ENCODE measurements around the gene STIM2. TPM values are rescaled to one million over a fixed set of nuclear protein-coding genes. Genes with fewer than 3 reads are reported as not detected.
"Not testable (repeated sequence)": the region's sequence is repeated elsewhere in the genome, so short reads cannot be mapped to it uniquely, and the experiment has no call there.

Gene STIM2
- total RNA-seq, 2 donors from 2014 or later, result 9.2 to 10.5 TPM

DNA sequence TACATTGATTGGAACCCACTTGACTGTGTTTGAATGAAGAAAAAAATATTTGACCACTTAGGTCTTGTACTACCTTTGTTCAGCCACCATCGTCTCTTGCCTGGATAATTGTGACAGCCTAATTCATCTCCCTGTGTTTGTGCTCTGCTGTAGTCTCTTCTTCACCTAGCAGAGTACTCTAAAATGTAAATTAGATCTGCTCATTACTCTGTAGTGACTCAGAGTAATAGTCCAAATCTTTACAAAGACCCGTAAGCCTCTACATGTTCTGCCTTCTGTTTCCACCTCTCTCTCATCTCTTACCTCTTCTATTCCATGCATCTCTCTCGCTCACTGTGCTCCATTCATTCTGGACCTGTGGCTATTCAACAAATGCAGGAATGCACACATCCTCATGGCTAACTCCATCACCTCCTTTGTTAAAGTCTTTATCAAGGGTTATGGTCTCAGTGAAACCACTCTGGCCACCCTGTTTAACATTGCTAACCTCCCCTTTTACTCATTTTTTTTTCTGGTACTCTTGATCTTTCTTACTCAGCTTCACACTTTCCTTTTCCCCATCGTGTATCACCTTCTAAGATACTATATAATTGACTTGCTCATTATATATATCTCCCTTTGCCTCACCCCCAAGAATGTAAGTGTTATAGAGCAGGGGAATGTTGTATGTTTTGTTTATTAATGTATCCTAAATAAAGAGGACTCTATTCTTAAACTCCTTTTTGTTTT lies 98.4 kb downstream of the STIM2 start:
- no peak for DNase-seq (ENCODE audit: low spot score)
- H3K36me3 ChIP-seq, result no peaks in the 10 kb centered on the region
- peaks cover 0 to 2% of the 10 kb centered on the region in 2 donors for H3K4me1 ChIP-seq
- H3K27me3 ChIP-seq, result no peaks in the 10 kb centered on the region
- TF ChIP-seq, protein P1, sequence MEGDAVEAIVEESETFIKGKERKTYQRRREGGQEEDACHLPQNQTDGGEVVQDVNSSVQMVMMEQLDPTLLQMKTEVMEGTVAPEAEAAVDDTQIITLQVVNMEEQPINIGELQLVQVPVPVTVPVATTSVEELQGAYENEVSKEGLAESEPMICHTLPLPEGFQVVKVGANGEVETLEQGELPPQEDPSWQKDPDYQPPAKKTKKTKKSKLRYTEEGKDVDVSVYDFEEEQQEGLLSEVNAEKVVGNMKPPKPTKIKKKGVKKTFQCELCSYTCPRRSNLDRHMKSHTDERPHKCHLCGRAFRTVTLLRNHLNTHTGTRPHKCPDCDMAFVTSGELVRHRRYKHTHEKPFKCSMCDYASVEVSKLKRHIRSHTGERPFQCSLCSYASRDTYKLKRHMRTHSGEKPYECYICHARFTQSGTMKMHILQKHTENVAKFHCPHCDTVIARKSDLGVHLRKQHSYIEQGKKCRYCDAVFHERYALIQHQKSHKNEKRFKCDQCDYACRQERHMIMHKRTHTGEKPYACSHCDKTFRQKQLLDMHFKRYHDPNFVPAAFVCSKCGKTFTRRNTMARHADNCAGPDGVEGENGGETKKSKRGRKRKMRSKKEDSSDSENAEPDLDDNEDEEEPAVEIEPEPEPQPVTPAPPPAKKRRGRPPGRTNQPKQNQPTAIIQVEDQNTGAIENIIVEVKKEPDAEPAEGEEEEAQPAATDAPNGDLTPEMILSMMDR (IDR thresholded peaks at IDR 0.05), result no peak
- no peak overlapping the region for H3K27ac ChIP-seq
- H3K4me3 ChIP-seq, result no peak overlapping the region
- H3K9me3 ChIP-seq, result no peaks in the 10 kb centered on the region

DNA sequence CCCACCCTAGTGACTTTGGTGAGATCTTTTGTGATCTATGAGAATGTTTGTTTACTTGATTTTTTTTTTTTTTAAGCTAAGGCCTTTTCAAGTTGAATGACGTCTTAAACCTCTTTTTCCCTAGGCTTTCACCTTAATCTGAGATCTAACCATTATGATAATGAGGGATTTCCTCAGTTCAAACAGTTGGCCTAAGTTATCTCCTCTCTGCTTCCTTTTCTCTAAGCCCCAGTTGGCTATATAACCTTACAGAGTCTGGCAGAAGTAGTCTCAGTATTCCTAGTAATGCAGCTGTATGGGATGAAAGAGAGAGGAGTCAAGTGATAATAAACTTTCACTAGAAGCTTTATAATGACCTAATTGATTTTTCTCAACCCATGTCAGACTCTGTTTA lies 99.0 kb downstream of the STIM2 start:
- DNase-seq (ENCODE audit: low spot score), result no peak
- H3K27me3 ChIP-seq, result no peaks in the 10 kb centered on the region
- no peaks in the 10 kb centered on the region for H3K9me3 ChIP-seq
- peaks cover 0 to 7% of the 10 kb centered on the region in 2 donors for H3K4me1 ChIP-seq
- H3K27ac ChIP-seq, result no peak overlapping the region
- H3K4me3 ChIP-seq, result no peak overlapping the region
- TF ChIP-seq, protein P1 (IDR thresholded peaks at IDR 0.05), result no peak
- H3K36me3 ChIP-seq, result no peaks in the 10 kb centered on the region

DNA sequence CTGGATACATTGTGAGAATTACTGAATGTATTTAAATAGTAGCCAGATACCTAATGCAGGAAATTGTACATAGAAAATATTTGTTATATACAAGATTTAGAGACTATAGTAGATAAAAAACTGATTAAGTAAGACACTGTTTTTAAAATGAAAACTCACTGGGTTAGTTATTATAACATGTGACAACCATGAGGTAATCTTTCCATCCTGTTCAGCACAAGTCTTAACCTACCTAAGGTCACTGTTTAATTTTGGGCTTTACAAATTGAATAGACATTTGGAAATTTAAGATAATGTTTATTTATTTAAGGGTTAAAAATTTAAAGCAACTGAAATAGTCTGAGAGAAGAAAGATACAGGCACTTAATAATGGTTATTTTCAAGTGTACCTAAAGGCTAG lies 102.1 kb downstream of the STIM2 start:
- Histone ChIP-seq H3K27me3 (no peaks in the 10 kb centered on the region), H3K27ac (no peak overlapping the region), H3K36me3 (no peaks in the 10 kb centered on the region), H3K9me3 (no peaks in the 10 kb centered on the region), H3K4me1 (peaks cover 0 to 9% of the 10 kb centered on the region in 2 donors), H3K4me3 (no peak overlapping the region)
- DNase-seq (ENCODE audit: low spot score), result no peak
- TF ChIP-seq, protein P1 (IDR thresholded peaks at IDR 0.05), result no peak

DNA sequence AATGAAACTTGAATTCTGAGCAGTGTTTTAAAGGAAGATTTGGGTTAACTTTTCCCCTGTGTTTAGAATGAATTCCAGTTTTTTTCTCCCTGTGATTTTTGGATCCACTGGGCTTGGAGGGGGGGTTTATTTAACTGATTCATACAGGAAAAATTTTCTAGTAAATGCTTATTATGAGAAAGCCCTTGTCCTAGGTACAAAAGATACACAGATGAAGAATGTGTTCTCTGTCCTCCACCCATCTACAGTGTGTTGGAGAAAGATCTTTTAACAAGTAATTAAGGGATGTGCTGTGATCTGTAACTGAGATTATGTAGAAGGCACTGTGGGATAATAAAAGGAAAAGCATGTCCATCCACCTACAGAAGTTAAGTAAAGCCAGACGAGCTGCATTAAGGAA lies 103.9 kb downstream of the STIM2 start:
- H3K27me3 ChIP-seq, result no peaks in the 10 kb centered on the region
- H3K4me3 ChIP-seq, result no peak overlapping the region
- H3K9me3 ChIP-seq, result no peaks in the 10 kb centered on the region
- H3K4me1 ChIP-seq, result peaks cover 0 to 9% of the 10 kb centered on the region in 2 donors
- TF ChIP-seq, protein P1 (IDR thresholded peaks at IDR 0.05), result no peak
- DNase-seq (ENCODE audit: low spot score), result no peak
- H3K36me3 ChIP-seq, result no peaks in the 10 kb centered on the region
- no peak overlapping the region for H3K27ac ChIP-seq

DNA sequence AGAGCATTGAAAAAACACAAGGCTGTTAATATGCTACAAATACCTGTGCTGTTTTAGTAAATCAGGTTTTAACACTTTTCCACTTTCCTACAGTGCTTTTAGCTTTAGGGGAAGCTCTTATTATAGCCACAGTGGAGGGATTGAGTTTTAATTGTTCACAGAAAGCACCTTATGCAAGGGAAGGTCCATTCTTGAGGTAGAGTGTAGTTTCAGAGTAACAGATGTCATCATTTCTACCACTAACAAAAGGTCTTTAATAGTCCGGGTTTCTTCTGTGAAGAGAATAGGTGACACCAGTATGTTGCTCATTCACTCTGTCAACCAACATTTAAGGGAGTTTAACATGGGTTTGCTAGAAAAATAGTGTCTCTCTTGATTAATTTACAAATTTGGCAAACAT lies 104.4 kb downstream of the STIM2 start:
- H3K4me1 ChIP-seq, result peaks cover 0 to 9% of the 10 kb centered on the region in 2 donors
- no peak overlapping the region for H3K4me3 ChIP-seq
- no peaks in the 10 kb centered on the region for H3K27me3 ChIP-seq
- no peak overlapping the region for H3K27ac ChIP-seq
- TF ChIP-seq, protein P1 (IDR thresholded peaks at IDR 0.05), result no peak
- DNase-seq (ENCODE audit: low spot score), result no peak
- H3K9me3 ChIP-seq, result no peaks in the 10 kb centered on the region
- H3K36me3 ChIP-seq, result no peaks in the 10 kb centered on the region

DNA sequence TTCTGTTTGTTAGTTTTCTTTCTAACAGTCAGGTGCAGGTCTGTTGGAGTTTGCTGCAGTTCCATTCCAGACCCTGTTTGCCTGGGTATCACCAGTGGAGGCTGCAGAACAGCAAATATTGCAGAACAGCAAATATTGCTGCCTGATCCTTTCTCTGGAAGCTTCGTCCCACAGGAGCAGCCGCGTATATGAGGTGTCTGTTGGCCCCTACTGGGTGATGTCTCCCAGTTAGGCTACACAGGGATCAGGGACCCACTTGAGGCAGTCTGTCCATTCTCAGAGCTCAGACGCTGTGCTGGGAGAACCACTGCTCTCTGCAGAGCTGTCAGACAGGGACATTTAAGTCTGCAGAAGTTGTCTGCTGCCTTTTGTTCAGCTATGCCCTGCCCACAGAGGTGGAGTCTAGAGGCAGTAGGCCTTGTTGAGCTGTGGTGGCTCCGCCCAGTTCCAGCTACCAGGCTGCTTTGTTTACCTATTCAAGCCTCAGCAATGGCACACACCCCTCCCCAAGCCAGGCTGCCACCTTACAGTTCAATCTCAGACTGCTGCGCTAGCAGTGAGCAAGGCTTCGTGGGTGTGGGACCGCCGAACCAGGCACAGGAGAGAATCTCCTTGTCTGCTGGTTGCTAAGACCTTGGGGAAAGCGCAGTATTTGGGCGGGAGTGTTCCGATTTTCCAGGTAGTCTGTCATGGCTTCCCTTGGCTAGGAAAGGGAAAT lies 115.0 kb downstream of the STIM2 start:
- not testable (repeated sequence) for H3K4me1 ChIP-seq; H3K27me3 ChIP-seq; H3K27ac ChIP-seq; H3K36me3 ChIP-seq; DNase-seq (ENCODE audit: low spot score); H3K4me3 ChIP-seq; H3K9me3 ChIP-seq
